Progenitor cell of endocrine pancreas (in vitro differentiated cells): ENCODE measurements around the gene IL18R1. TPM values are rescaled to one million over a fixed set of nuclear protein-coding genes. Genes with fewer than 3 reads are reported as not detected.

ENCODE experiments used
- DNase-seq: peaks from one replicate; pipeline ENCODE4 v3.0.0; 2021; ENCODE audit warnings: low spot score; ENCODE audit not compliant: unreplicated experiment
- H3K27ac Mint-ChIP-seq: 2 replicates; pipeline ENCODE4 v1.8.0; 2021; ENCODE audit warnings: mild to moderate bottlenecking, moderate library complexity, mixed read lengths
- H3K27me3 Mint-ChIP-seq: 2 replicates; pipeline ENCODE4 v1.8.0; 2021; ENCODE audit warnings: mixed read lengths
- H3K36me3 Mint-ChIP-seq: 2 replicates; pipeline ENCODE4 v1.8.0; 2022; ENCODE audit warnings: mixed read lengths; ENCODE audit not compliant: insufficient read depth
- H3K4me1 Mint-ChIP-seq: 2 replicates; pipeline ENCODE4 v1.8.0; 2021; ENCODE audit warnings: low read depth, mixed read lengths
- H3K4me3 Mint-ChIP-seq: 2 replicates; pipeline ENCODE4 v1.8.0; 2021; ENCODE audit warnings: low read depth, mild to moderate bottlenecking, moderate library complexity, mixed read lengths
- H3K9me3 Mint-ChIP-seq: 2 replicates; pipeline ENCODE4 v1.8.0; 2021; ENCODE audit warnings: low read depth, mixed read lengths
- total RNA-seq: library from RNA; stranded (reverse); gene quantifications from 2 replicates; pipeline ENCODE4 v1.2.1, GENCODE V29; 2021
- TF ChIP-seq, protein P1 (sequence below): fragments of 200-600 bp; sonication (generic); IDR thresholded peaks from one replicate; pipeline ENCODE4 v1.5.0; 2021; ENCODE audit warnings: antibody characterized with exemption, mild to moderate bottlenecking; ENCODE audit not compliant: unreplicated experiment

IL18R1 gene
- total RNA-seq, 1 donor from 2014 or later = 0.22 TPM

DNA sequence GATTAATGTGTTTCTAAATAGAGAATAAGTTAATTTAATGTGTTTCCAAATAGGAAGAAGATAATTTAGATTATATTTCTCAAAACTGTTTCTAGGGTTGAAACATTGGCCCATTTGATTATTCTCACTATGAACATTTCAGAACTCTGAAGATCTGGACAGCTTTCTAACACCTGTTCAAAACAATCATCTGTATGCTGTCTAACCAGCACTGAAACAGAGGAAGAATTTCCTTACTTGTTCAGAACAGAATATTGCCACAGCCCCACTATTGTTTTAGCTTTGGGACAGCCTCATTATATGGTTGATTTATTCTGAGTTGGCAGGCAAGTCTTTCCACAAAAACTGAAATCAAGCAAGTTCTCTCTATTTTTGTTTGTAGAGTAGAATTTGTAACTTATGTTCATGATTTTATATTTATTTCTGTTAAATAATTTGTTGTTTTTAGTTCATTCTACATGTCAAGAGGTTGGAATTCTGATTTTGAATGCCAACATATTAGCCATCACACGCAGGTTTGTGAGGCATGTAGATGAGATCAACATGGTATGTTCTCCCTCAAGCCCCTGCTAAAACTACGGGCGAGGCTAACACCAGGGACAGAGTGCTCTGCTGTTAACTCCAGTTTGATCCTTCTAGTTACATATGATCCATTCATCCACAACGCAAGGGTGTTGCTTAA lies 78.5 kb downstream of the IL18R1 start:
- Mint-ChIP-seq H3K36me3 (no peaks in the 10 kb centered on the region), H3K27me3 (no peaks in the 10 kb centered on the region), H3K4me3 (no peak overlapping the region), H3K27ac (no peak overlapping the region), H3K9me3 (no peaks in the 10 kb centered on the region), H3K4me1 (no peaks in the 10 kb centered on the region)
- TF ChIP-seq, protein P1, sequence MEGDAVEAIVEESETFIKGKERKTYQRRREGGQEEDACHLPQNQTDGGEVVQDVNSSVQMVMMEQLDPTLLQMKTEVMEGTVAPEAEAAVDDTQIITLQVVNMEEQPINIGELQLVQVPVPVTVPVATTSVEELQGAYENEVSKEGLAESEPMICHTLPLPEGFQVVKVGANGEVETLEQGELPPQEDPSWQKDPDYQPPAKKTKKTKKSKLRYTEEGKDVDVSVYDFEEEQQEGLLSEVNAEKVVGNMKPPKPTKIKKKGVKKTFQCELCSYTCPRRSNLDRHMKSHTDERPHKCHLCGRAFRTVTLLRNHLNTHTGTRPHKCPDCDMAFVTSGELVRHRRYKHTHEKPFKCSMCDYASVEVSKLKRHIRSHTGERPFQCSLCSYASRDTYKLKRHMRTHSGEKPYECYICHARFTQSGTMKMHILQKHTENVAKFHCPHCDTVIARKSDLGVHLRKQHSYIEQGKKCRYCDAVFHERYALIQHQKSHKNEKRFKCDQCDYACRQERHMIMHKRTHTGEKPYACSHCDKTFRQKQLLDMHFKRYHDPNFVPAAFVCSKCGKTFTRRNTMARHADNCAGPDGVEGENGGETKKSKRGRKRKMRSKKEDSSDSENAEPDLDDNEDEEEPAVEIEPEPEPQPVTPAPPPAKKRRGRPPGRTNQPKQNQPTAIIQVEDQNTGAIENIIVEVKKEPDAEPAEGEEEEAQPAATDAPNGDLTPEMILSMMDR = no peak
- no peak for DNase-seq

DNA sequence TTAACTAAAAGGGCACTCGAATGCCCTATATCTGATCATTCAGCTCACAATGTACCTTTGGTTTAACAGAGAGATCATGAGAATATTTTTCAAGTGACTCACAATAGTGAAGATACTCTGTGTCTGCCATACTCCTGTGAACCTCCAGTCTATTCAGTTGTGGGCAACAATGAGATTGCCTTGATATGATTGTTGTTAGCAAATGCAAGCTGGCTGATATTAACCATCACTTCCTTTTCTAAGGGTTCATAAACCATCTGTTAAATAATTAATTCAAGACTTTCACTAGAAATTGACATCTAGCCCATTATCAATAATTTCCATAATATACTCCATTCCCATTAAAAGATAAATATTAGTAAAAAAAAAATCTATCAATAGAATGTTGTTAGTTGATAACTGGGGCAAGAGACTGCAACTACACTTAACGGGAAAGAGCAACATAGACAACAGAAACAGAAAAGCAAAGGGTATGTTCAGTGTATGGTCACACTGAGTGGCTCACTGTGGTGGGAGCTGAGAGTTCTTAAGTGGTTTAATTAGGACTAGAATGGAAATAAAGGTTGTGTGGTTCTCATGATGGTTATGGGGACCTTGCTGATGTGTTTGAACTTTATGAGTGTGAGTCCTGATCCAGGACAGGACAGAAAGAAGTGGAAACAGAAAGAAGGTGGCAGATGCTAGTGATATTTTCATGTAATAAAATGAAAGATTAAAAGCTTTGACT lies 79.2 kb downstream of the IL18R1 start:
- Mint-ChIP-seq H3K36me3 (no peaks in the 10 kb centered on the region), H3K4me1 (no peaks in the 10 kb centered on the region), H3K27me3 (no peaks in the 10 kb centered on the region)

DNA sequence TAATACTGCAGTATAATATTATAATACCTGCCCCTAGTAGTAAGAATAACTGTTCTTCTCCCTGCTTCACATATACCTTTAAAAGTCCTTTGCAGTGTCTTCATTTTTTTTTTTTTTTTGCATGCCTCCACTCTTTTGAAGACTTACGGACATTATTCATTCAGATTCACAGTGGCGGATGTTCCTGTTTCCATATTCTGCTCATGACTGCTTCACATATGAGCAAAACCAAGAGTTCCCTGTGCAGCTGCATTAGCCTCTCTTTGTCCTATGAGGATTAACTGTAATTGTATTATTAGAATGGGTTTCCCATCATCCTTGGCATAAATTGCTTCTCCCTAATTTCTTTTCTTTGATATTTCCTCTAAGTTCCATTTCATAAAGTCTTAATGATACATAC lies 80.1 kb downstream of the IL18R1 start:
- Mint-ChIP-seq H3K4me1 (no peaks in the 10 kb centered on the region), H3K27ac (no peak overlapping the region)

More for the DNA sequence above, 79.2 kb downstream of the IL18R1 start:
- DNase-seq = no peak
- H3K9me3 Mint-ChIP-seq = no peaks in the 10 kb centered on the region
- no peak overlapping the region for H3K27ac Mint-ChIP-seq
- H3K4me3 Mint-ChIP-seq = no peak overlapping the region
- TF ChIP-seq, protein P1 = no peak

DNA sequence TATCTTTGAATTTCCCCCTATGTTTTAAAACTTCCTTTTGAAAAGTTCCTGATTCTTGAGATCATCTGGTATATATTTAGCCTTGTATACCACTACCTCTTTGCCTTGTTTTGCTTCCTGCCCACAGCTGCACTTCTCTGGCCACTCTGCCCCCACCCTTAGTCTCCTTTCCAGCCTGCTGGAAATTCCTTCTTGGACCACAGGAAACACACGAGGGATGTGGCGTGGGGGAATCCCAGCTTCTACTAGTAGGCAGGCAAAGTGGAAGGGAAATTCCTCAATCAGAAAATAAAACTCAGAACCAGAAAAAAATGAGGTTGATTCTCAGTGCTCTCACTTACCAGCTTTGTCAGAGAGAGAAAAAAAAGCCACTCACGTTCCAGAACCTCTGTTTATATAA lies 80.7 kb downstream of the IL18R1 start:
- no peaks in the 10 kb centered on the region for H3K36me3 Mint-ChIP-seq
- TF ChIP-seq, protein P1 = no peak
- H3K27me3 Mint-ChIP-seq = no peaks in the 10 kb centered on the region
- H3K4me1 Mint-ChIP-seq = no peaks in the 10 kb centered on the region
- no peak overlapping the region for H3K4me3 Mint-ChIP-seq
- H3K27ac Mint-ChIP-seq = no peak overlapping the region
- no peak for DNase-seq
- no peaks in the 10 kb centered on the region for H3K9me3 Mint-ChIP-seq

More for the DNA sequence above, 80.1 kb downstream of the IL18R1 start:
- DNase-seq = no peak
- TF ChIP-seq, protein P1 = no peak
- Mint-ChIP-seq H3K9me3 (no peaks in the 10 kb centered on the region), H3K36me3 (no peaks in the 10 kb centered on the region), H3K27me3 (no peaks in the 10 kb centered on the region), H3K4me3 (no peak overlapping the region)

- no peak for DNase-seq
- Mint-ChIP-seq H3K4me3 (no peak overlapping the region), H3K36me3 (no peaks in the 10 kb centered on the region), H3K4me1 (no peaks in the 10 kb centered on the region), H3K27me3 (no peaks in the 10 kb centered on the region), H3K9me3 (no peaks in the 10 kb centered on the region), H3K27ac (no peak overlapping the region)
- TF ChIP-seq, protein P1 = no peak
Observed at GRCh38 chr2:102437122-102437521, 81.5 kb downstream of the IL18R1 start.
